Activated effector memory CD4-positive, alpha-beta T cell treated with anti-CD3 and anti-CD28 coated beads, Interleukin-2, amount 50 U/mL, for 16 hours (primary cell): Measurements from ENCODE around the gene CRYZL1.
"Not testable (repeated sequence)": the region's sequence is repeated elsewhere in the genome, so short reads cannot be mapped to it uniquely, and the experiment has no call there.

Experiments
- DNase-seq: peaks from one replicate; pipeline ENCODE4 v3.0.0-alpha.2; 2020

Gene CRYZL1

GRCh38 chr21:33619726-33620125 is 21.8 kb downstream of the CRYZL1 start:
- DNase-seq, result no peak

- DNase-seq, result no peak
Observed at GRCh38 chr21:33618407-33618806, 23.1 kb downstream of the CRYZL1 start.

DNA sequence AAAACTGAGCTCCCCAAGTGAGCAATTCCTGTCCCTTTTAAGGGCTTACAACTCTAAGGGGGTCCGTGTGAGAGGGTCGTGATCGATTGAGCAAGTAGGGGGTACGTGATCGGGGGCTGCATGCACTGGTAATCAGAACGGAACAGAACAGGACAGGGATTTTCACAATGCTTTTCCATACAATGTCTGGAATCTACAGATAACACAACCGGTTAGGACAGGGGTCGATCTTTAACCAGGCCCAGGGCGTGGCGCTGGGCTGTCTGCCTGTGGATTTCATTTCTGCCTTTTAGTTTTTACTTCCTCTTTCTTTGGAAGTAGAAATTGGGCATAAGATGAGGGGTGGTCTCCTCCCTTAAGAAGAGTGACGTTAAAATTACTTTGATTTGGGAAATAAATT is 24.0 kb downstream of the CRYZL1 start:
- DNase-seq, result not testable (repeated sequence)

- no peak for DNase-seq
Observed at GRCh38 chr21:33611006-33611744, 30.4 kb downstream of the CRYZL1 start.

DNA sequence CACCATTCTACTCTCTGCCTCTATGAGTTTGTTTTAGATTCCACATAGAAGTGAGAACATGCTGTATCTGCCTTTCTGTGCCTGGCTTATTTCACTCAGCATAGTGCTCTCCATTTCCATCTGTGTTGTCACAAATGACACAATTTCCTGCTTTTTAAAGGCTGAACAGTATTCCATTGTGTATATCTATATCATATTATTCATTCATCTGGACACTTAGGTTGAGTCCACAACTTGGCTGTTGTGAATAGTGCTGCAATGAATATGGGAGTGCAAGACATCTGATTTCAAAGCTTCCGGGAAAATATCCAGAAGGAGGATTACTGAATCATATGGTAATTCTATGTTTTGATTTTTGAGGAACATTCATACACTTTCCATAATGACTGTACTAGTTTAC is 33.0 kb downstream of the CRYZL1 start:
- no peak for DNase-seq

DNA sequence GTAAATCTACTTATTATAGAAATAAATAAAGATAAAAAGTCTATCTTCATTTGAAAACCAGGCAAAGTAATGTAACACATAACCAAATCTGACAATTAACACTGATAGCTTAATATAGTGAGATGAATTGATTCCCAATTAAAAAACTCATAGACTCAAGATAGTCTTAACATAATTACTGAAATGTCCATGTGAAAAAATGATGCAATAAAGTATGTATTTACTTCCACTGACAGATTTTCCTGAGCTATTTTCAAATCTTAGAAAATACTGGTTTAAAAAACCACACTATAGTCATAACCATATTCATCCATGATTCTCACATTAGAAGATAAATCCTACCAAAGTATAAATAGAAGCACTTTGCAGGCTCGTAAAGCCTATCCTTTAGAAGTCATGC is 43.5 kb downstream of the CRYZL1 start:
- DNase-seq, result no peak

DNA sequence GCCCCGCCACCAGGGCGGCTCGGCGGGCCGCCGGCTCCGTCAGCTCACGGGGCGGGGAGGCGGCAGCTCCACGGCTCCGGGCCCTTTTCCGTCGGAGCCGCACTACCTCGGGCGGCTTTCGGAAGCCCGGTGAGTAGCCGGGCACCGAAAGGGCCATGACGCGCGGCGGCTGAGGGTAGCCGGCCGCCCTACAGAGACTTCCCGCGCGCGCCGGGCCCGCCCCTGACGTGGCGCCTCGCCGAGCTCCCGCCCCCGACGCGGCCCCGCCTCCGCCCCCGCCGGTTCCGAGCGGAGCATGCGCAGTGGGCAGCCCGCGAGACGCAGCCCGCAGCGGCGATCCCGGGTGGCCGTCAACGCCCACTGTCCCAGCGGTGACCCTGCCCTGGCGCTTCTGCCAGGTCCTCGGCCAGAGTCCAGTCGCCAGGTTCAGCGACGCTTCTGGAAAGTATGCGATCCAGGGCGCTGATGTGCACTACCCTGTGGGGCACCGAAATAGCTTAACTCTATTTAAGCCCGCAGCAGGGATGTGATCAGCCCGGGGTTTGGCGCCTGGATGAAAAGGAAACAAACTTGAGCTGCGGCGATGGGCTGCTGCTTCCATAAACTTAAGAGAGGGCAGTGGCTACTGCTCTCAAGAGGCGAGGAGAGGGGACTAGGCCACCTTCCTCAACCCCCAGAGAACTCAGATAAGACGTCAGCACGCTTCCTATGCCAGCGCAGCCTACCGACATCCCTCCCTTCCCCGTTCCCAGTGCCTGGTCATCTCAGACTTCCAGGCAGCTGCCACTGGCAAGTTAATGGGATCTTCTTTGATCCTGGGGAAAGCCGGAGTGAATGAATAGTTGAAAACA is 52.8 kb downstream of the CRYZL1 start, which contains the start of gene DONSON:
TSS of gene DONSON (minus strand) at position 200 of the 851 bp plus-strand sequence. CDS start at position 157, 43 bp downstream.
- peak; percentile 96 for DNase-seq

- no peak for DNase-seq
Observed at GRCh38 chr21:33587792-33588484, 53.6 kb downstream of the CRYZL1 start.

GRCh38 chr21:33586927-33587326 is 54.6 kb downstream of the CRYZL1 start:
- no peak for DNase-seq

DNA sequence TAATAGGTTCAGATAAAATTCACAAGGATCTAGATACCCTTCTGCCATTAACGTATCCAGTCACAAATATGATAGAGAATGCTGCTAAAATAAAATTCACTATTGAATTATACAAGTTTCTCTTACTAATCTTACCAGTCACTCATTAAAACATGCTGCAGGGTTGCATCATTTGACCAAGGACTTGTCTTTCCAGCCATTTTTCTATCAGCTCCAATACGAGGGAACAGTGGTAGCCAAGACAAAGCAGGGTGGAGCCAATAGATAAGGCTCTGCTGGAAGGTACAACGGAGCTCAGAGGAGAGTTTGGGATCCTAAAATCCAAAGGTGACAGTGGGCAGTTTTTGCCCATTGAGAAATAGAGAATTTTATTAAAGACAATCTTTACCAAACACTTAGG is 57.1 kb downstream of the CRYZL1 start:
- DNase-seq, result no peak

- DNase-seq, result no peak
Observed at GRCh38 chr21:33578959-33579542, 62.5 kb downstream of the CRYZL1 start.

GRCh38 chr21:33578214-33578613 is 63.3 kb downstream of the CRYZL1 start:
- no peak for DNase-seq

GRCh38 chr21:33576741-33577141 is 64.8 kb downstream of the CRYZL1 start:
- not testable (repeated sequence) for DNase-seq

GRCh38 chr21:33572350-33572749 is 69.2 kb downstream of the CRYZL1 start:
- DNase-seq, result no peak

DNA sequence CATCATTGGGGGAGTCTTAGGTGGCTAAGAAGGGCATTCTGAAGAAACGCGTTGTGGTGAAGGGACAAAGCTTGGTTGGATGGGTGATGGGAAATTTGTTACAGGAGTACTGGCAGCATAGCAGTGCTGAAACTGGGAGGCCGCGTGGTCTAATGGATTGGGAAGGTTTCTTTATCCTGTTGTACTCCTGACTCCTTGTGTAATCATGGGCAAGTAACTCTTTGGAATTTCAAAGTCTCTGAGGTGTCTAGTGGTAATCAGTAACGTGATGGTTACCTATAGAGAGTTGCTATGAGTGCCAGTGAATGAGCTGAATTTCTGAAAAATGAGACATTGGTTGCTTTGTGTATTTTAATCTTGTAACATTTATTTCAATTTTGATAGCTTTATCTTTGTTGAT is 71.5 kb downstream of the CRYZL1 start:
- DNase-seq, result no peak

DNA sequence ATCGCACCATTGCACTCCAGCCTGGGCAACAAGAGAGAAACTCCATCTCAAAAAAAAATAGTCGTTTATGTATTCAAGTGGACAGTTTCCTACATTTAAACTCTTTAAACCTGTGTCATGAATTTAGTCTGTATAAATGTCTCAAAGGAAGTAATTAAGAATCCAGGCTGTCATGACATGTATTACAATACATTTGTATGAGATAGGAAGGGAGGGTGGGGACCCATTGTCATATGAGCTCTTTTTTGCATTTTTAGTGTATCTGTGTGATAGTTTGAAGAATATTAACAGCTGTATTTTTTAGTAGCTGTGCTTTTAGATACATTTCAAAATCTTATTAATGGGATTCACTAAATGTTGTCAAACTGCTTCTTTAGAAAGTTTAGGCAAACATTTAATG is 73.1 kb downstream of the CRYZL1 start:
- DNase-seq, result no peak

DNA sequence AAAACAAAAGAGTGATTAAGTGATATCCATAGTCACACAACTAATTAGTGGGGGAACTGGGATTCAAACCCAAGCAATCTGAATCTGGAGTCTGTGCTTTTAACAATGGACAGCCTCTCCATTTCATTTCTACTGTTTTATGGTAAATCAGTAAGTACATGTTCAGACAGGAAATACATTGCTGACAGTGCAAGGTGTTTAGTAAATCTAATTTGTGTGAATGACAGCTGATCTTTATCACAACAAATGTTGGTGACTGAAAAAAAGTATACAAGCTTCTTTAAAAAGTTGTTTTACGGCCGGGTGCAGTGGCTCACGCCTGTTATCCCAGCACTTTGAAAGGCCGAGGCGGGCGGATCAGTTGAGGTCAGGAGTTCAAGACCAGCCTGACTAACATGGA is 73.6 kb downstream of the CRYZL1 start:
- no peak for DNase-seq

- no peak for DNase-seq
Observed at GRCh38 chr21:33566514-33566913, 75.0 kb downstream of the CRYZL1 start.

GRCh38 chr21:33562389-33562788 is 79.2 kb downstream of the CRYZL1 start:
- no peak for DNase-seq

DNA sequence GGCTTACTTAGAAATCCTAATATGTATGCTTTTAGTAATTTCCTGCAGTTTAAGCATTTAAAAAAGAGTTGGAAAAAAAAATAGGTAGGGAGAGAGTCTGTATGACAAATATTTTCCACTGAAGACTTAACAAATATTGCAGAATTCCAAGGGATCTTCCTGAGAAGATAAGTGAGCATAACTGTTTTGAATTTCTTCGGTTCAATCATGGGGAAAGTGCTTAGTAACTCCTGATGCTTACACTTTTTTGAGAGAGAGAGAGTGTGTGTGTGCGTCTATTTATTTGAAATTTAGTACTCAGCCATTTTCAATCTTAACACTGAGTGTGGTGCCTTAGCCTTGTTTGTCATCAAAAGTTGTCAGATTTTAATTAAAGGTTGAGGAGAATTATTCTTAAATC is 80.2 kb downstream of the CRYZL1 start:
- no peak for DNase-seq

DNA sequence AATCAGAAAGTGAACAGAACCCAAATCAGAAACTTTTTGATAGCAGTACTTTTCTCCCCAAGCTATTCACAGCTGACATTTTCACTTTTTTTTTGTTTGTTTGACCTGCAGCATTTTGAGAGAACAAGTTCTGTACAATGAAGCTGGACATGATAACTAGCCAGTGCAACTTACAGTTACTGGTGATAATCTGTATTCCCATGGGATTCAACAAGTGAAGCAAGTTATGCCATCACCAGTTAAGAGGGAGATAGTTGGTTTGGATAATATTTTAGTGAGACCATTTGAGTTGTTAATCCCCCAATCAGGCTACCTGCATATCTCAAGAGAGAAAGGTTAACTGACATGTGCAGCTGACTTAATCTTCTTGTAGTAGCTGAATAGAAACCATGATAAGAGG is 80.6 kb downstream of the CRYZL1 start:
- DNase-seq, result no peak

- DNase-seq, result no peak
Observed at GRCh38 chr21:33559813-33560212, 81.7 kb downstream of the CRYZL1 start.

GRCh38 chr21:33558777-33559421 is 82.6 kb downstream of the CRYZL1 start:
- no peak for DNase-seq
